Keratinocyte (primary cell): ENCODE results near the gene GALNS. TPM values are rescaled to one million over a fixed set of nuclear protein-coding genes. Genes with fewer than 3 reads are reported as not detected.

ENCODE experiments used
- DNase-seq: peaks from one replicate; pipeline ENCODE4 v3.0.0-alpha.2; 2011; ENCODE audit warnings: low read depth, missing footprints, low spot score
- FAIRE-seq: peaks from 2 replicates; lab custom pipeline; 2011; peaks lifted over from hg19 to GRCh38; lab: Jason Lieb, UNC
- H2AFZ ChIP-seq: 2 replicates; pipeline ENCODE4 v1.6.0; 2012; ENCODE audit warnings: low read length, control low read depth, inconsistent platforms; ENCODE audit not compliant: control insufficient read depth
- H3K27ac ChIP-seq: 2 replicates; pipeline ENCODE4 v1.5.1; 2011; ENCODE audit warnings: low read length; ENCODE audit not compliant: control insufficient read depth, insufficient read depth
- H3K27me3 ChIP-seq: 3 replicates; pipeline ENCODE4 v1.6.0; 2011; ENCODE audit warnings: low read length; ENCODE audit not compliant: control insufficient read depth, insufficient read depth; ENCODE audit errors: extremely low read depth
- H3K36me3 ChIP-seq, 2 experiments: 2 replicates in 1 of 2; 3 replicates in 1 of 2; pipeline ENCODE4 v1.5.1; 2011; ENCODE audit warnings: low read length in 2 of 2, mild to moderate bottlenecking in 1 of 2; ENCODE audit not compliant: control insufficient read depth in 2 of 2, insufficient read depth in 2 of 2; ENCODE audit errors: extremely low read depth in 1 of 2
- H3K4me1 ChIP-seq: 3 replicates; pipeline ENCODE4 v1.5.1; 2011; ENCODE audit warnings: low read length; ENCODE audit not compliant: control insufficient read depth, insufficient read depth; ENCODE audit errors: extremely low read depth
- H3K4me2 ChIP-seq: 3 replicates; pipeline ENCODE4 v1.6.0; 2011; ENCODE audit warnings: low read depth, low read length; ENCODE audit not compliant: control insufficient read depth, insufficient read depth; ENCODE audit errors: extremely low read depth
- H3K4me3 ChIP-seq, 3 experiments: fragments of 200-600 bp in 1 of 3; sonication (generic) in 1 of 3; 2 replicates in 2 of 3; 3 replicates in 1 of 3; pipeline ENCODE4 v1.5.1; 2011 to 2016; ENCODE audit warnings: low read length in 3 of 3, mild to moderate bottlenecking in 3 of 3, control low read depth in 2 of 3, inconsistent platforms in 1 of 3, low read depth in 1 of 3, mixed read lengths in 1 of 3, mixed run types in 1 of 3, moderate library complexity in 1 of 3; ENCODE audit not compliant: control insufficient read depth in 2 of 3, insufficient read depth in 2 of 3; ENCODE audit errors: extremely low read depth in 1 of 3
- H3K79me2 ChIP-seq: 2 replicates; pipeline ENCODE4 v1.6.0; 2012; ENCODE audit warnings: low read length; ENCODE audit not compliant: control insufficient read depth, insufficient read depth
- H3K9ac ChIP-seq: 3 replicates; pipeline ENCODE4 v1.6.0; 2011; ENCODE audit warnings: low read length; ENCODE audit not compliant: control insufficient read depth, insufficient read depth; ENCODE audit errors: extremely low read depth
- H3K9me1 ChIP-seq: 3 replicates; pipeline ENCODE4 v1.6.0; 2011; ENCODE audit warnings: low read length; ENCODE audit not compliant: control insufficient read depth, insufficient read depth; ENCODE audit errors: extremely low read depth
- H3K9me3 ChIP-seq: 2 replicates; pipeline ENCODE4 v1.5.1; 2012; ENCODE audit warnings: low read depth, low read length; ENCODE audit not compliant: control insufficient read depth
- H4K20me1 ChIP-seq: 3 replicates; pipeline ENCODE4 v1.6.0; 2011; ENCODE audit warnings: low read length; ENCODE audit not compliant: control insufficient read depth, insufficient read depth; ENCODE audit errors: extremely low read depth
- CTCF ChIP-seq, 3 experiments: IDR thresholded peaks in 1 of 3; conservative IDR thresholded peaks in 1 of 3; optimal IDR thresholded peaks in 1 of 3; 2 replicates in 2 of 3; 3 replicates in 1 of 3; pipeline versions ENCODE3 to v1.5.1; 2011; ENCODE audit warnings: low read length in 3 of 3, mild to moderate bottlenecking in 3 of 3, moderate library complexity in 2 of 3, control low read depth in 1 of 3, inconsistent platforms in 1 of 3; ENCODE audit not compliant: insufficient read depth in 2 of 3; ENCODE audit errors: extremely low read depth in 1 of 3
- EZH2 ChIP-seq: IDR thresholded peaks from one replicate; pipeline ENCODE4 v1.6.1; 2012; ENCODE audit warnings: inconsistent platforms, mild to moderate bottlenecking, low read length, moderate library complexity
- dilution Hi-C: fragments of 300-500 bp; cut with MboI; formaldehyde crosslinking; loops from one replicate; pipeline ENCODE4 v1.7.0; 2020; ENCODE audit warnings: low sequenced_read_pairs; ENCODE audit not compliant: extremely low pct_ligation_motif_present
- polyA plus RNA-seq, 5 experiments: library from polyadenylated mRNA; depleted of rRNA in 3 of 5; stranded (reverse) in 3 of 5; stranded (forward) in 1 of 5; unstranded in 1 of 5; fragments of >200 nt; gene quantifications; 1 replicate in 1 of 5; 2 replicates in 3 of 5; 3 replicates in 1 of 5; pipeline versions ENCODE4 v1.2.1 to v1.2.3, GENCODE V29; 2011 to 2012; ENCODE audit warnings: missing spikeins in 2 of 5, low read depth in 1 of 5, low replicate concordance in 1 of 5

The GALNS gene
- polyA plus RNA-seq, 1 donor (not counting 4 experiments of a cell fraction or from before 2014, with no cell fraction given) = 8.3 TPM

GRCh38 chr16:88822281-88823040 is 34.3 kb downstream of the GALNS start:
- H4K20me1 ChIP-seq = no peaks in the 10 kb centered on the region
- TF ChIP-seq CTCF (optimal IDR thresholded peaks at IDR 0.05 in 1 of 3, IDR thresholded peaks at IDR 0.05 in 1 of 3, conservative IDR thresholded peaks at IDR 0.05 in 1 of 3; ENCODE audit: extremely low read depth in 1 of 3, insufficient read depth in 2 of 3, low read length in 3 of 3) = no peak
- no peak for TF ChIP-seq EZH2
- DNase-seq (no peak), FAIRE-seq (no peak)
- no peaks in the 10 kb centered on the region for H3K9me3 ChIP-seq
- H3K9ac ChIP-seq = no peak overlapping the region
- no peaks in the 10 kb centered on the region for H3K27me3 ChIP-seq
- H3K79me2 ChIP-seq = no peaks in the 10 kb centered on the region
- H3K36me3 ChIP-seq = peaks cover 0 to 9% of the 10 kb centered on the region in 2 experiments
- no peaks in the 10 kb centered on the region for H3K9me1 ChIP-seq
- H3K4me3 ChIP-seq = no peak overlapping the region
- peaks cover 5% of the 10 kb centered on the region for H3K4me1 ChIP-seq
- no peak overlapping the region for H2AFZ ChIP-seq
- H3K27ac ChIP-seq = no peak overlapping the region
- no peak overlapping the region for H3K4me2 ChIP-seq
- dilution Hi-C loops = no loop called here

GRCh38 chr16:88821168-88821850 is 35.4 kb downstream of the GALNS start:
- H3K4me2 ChIP-seq = no peak overlapping the region
- H3K9me1 ChIP-seq = no peaks in the 10 kb centered on the region
- no peak overlapping the region for H2AFZ ChIP-seq
- H3K27me3 ChIP-seq = no peaks in the 10 kb centered on the region
- no peak overlapping the region for H3K27ac ChIP-seq
- H3K9ac ChIP-seq = no peak overlapping the region
- FAIRE-seq = no peak
- DNase-seq = no peak
- H4K20me1 ChIP-seq = no peaks in the 10 kb centered on the region
- peaks cover 0 to 9% of the 10 kb centered on the region in 2 experiments for H3K36me3 ChIP-seq
- H3K4me3 ChIP-seq = no peak overlapping the region
- dilution Hi-C loops = no loop called here
- H3K79me2 ChIP-seq = no peaks in the 10 kb centered on the region
- H3K9me3 ChIP-seq = no peaks in the 10 kb centered on the region
- peaks cover 15% of the 10 kb centered on the region for H3K4me1 ChIP-seq
- TF ChIP-seq EZH2 (no peak), CTCF (optimal IDR thresholded peaks at IDR 0.05 in 1 of 3, IDR thresholded peaks at IDR 0.05 in 1 of 3, conservative IDR thresholded peaks at IDR 0.05 in 1 of 3; ENCODE audit: extremely low read depth in 1 of 3, insufficient read depth in 2 of 3, low read length in 3 of 3) (no peak)
